OCI-LY1 (cell line): ENCODE data around the gene CACNG7.

Source experiments
- EZH2 ChIP-seq: fragments of 200-600 bp; sonication (generic), shearing (Covaris generic); IDR thresholded peaks from 2 replicates; pipeline ENCODE4 v1.8.0; 2017; ENCODE audit warnings: borderline replicate concordance, mixed run types, mild to moderate bottlenecking, antibody characterized with exemption, low read length, moderate library complexity, mixed read lengths
- TF ChIP-seq, protein P1 (sequence below): fragments of 200-600 bp; sonication (generic), shearing (Covaris generic); IDR thresholded peaks from 2 replicates; pipeline ENCODE4 v1.5.1; 2017; ENCODE audit warnings: mild to moderate bottlenecking, antibody characterized with exemption, low read length, moderate library complexity, mixed read lengths

DNA sequence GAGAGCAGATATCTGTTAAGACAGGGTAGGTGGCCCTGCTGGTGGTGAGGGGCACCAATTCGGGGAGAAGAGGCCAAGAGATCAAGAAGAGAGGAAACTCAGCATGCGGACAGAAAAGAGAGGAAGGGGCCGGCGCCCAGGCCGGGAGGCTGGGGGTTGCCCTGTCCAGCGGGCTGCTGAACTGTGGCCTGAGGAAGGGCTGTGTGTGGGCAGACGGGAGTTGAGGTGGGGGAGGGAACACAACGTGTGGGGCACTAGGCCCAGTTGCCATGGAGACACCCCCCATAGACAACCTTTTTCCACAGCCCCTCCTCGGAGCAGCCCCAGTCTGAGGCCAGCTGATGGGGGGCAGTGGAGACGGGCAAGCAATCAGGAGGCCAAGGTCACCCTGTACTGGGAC lies 51.1 kb downstream of the CACNG7 start:
- TF ChIP-seq, protein P1, sequence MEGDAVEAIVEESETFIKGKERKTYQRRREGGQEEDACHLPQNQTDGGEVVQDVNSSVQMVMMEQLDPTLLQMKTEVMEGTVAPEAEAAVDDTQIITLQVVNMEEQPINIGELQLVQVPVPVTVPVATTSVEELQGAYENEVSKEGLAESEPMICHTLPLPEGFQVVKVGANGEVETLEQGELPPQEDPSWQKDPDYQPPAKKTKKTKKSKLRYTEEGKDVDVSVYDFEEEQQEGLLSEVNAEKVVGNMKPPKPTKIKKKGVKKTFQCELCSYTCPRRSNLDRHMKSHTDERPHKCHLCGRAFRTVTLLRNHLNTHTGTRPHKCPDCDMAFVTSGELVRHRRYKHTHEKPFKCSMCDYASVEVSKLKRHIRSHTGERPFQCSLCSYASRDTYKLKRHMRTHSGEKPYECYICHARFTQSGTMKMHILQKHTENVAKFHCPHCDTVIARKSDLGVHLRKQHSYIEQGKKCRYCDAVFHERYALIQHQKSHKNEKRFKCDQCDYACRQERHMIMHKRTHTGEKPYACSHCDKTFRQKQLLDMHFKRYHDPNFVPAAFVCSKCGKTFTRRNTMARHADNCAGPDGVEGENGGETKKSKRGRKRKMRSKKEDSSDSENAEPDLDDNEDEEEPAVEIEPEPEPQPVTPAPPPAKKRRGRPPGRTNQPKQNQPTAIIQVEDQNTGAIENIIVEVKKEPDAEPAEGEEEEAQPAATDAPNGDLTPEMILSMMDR, result no peak
- TF ChIP-seq EZH2, result no peak
